Right cardiac atrium (tissue), 5 donors: ENCODE measurements around the gene POLQ. TPM values are rescaled to one million over a fixed set of nuclear protein-coding genes. Genes with fewer than 3 reads are reported as not detected.
A peak's percentile ranks its signal among the peaks of the same experiment; 100 is the strongest.

Experiments used
- ATAC-seq, 2 donors: fragments of 200-7000 bp; cut with Tn5 transposase; one replicate each; pipeline versions ENCODE4 v1.8.0 to v1.9.1; 2020; ENCODE audit warnings: moderate library complexity in 2 of 2, mild to moderate bottlenecking in 1 of 2
- DNase-seq, 3 donors: peaks; one replicate each; pipeline ENCODE4 v3.0.0-alpha.2; 2020
- H3K27ac ChIP-seq: one replicate; pipeline ENCODE4 v1.5.1; 2013; ENCODE audit warnings: mild to moderate bottlenecking, low read length, control low read depth, moderate library complexity
- H3K27me3 ChIP-seq: one replicate; pipeline ENCODE4 v1.6.1; 2013; ENCODE audit not compliant: control insufficient read depth, insufficient read depth
- H3K4me1 ChIP-seq: one replicate; pipeline ENCODE4 v1.6.1; 2013; ENCODE audit warnings: low read length; ENCODE audit not compliant: control insufficient read depth, insufficient read depth
- H3K4me3 ChIP-seq: one replicate; pipeline ENCODE4 v1.5.1; 2013; ENCODE audit warnings: low read length, control low read depth
- H3K9me3 ChIP-seq: one replicate; pipeline ENCODE4 v1.6.1; 2013; ENCODE audit warnings: low read length; ENCODE audit not compliant: control insufficient read depth
- WGBS: extraction: QIAGEN DNeasy Blood & Tissue Kit; methylation state at CpG from one replicate; pipeline ENCODE4 v1.1.7; 2013; 5-methylcytosine and 5-hydroxymethylcytosine counted together
- intact Hi-C, 4 donors: fragments of 100-400 bp; cut with DNase I; formaldehyde crosslinking; loops; one replicate each; pipeline versions ENCODE4 v1.11.0 to v1.14.0; 2022 to 2023
- polyA plus RNA-seq: library from polyadenylated mRNA; stranded (reverse); fragments of 200-250 nt; gene quantifications from one replicate; pipeline ENCODE4 v1.2.3, GENCODE V29; 2013
- total RNA-seq, 4 donors: library from RNA; stranded (reverse); fragmentation: NEBNext Ultra II Directional; extraction: Animal tissue kit (Norgen Biotek cat#: 25700); gene quantifications; one replicate each; pipeline ENCODE4 v1.2.1, GENCODE V29; 2021
- donor health status: healthy with polysubstance abuse.
- donor health status: DM: no; HTN: yes; CAD: no.
- donor health status: DM: no; HTN: no; CAD: no.
- donor health status: DM: no; HTN: yes; CAD: no; lungs with severe emphysema.
- donor health status: DM: yes; HTN: yes; CAD: no.

The POLQ gene
- total and polyA plus RNA-seq, 5 donors, result 0.16 to 0.89 (median 0.68) TPM

GRCh38 chr3:121557426-121557934 is 11.7 kb upstream of the POLQ start:
- intact Hi-C loops, result no loop called here
- ATAC-seq, result no peak
- H3K9me3 ChIP-seq, result no peaks in the 10 kb centered on the region
- no peak overlapping the region for H3K4me3 ChIP-seq
- no peaks in the 10 kb centered on the region for H3K27me3 ChIP-seq
- 93% methylated on average over 5 of the region's 5 CpGs for WGBS
- H3K4me1 ChIP-seq, result no peaks in the 10 kb centered on the region
- DNase-seq, result no peak
- H3K27ac ChIP-seq, result no peak overlapping the region

- intact Hi-C loops, result no loop called here
Observed at GRCh38 chr3:121552797-121553196, 7.0 kb upstream of the POLQ start.

GRCh38 chr3:121552379-121552778 is 6.6 kb upstream of the POLQ start:
- DNase-seq (no peak), ATAC-seq (peak in 1 of 2 donors; percentile 50)
- WGBS, result 36% methylated on average over 4 of the region's 4 CpGs
- Histone ChIP-seq H3K9me3 (no peaks in the 10 kb centered on the region), H3K4me3 (peak overlapping the region; percentile 12), H3K27me3 (no peaks in the 10 kb centered on the region), H3K27ac (no peak overlapping the region), H3K4me1 (no peaks in the 10 kb centered on the region)
- intact Hi-C loops, result no loop called here

More at GRCh38 chr3:121552797-121553196, 7.0 kb upstream of the POLQ start:
- no peaks in the 10 kb centered on the region for H3K27me3 ChIP-seq
- H3K4me3 ChIP-seq, result no peak overlapping the region
- WGBS, result 66% methylated on average over 3 of the region's 3 CpGs
- no peak overlapping the region for H3K27ac ChIP-seq
- no peak for ATAC-seq
- DNase-seq, result no peak
- H3K4me1 ChIP-seq, result no peaks in the 10 kb centered on the region
- H3K9me3 ChIP-seq, result no peaks in the 10 kb centered on the region

- H3K27ac ChIP-seq, result no peak overlapping the region
- no peak for DNase-seq
Observed at GRCh38 chr3:121545049-121545573, 677 bp downstream of the POLQ start.

DNA sequence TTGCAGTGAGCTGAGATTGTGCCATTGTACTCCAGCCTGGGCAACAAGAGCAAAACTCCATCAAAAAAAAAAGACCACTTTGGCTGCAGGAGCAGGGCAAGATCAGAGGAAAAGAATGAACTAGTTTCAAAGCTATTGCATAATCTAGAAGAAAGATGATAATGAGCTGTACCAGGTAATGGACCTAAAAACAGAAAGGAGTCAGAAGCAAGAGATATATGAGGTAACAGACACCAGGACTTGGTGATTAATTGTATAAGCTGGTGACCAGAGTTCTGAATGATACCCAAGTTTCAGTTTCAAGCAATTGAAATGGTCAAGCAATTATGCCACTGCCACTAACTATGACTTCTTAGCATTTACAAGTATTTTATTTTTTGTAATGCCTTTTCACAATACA is 2.9 kb downstream of the POLQ start:
- Histone ChIP-seq H3K4me3 (no peak overlapping the region), H3K27me3 (no peaks in the 10 kb centered on the region), H3K4me1 (no peaks in the 10 kb centered on the region), H3K9me3 (no peaks in the 10 kb centered on the region), H3K27ac (no peak overlapping the region)
- ATAC-seq (no peak), DNase-seq (no peak)
- intact Hi-C loops, result loop anchor here (10.0 kb wide), 2 partner anchors 452 to 712 kb away; no protein-coding TSS in a partner anchor

More at GRCh38 chr3:121545049-121545573, 677 bp downstream of the POLQ start:
- H3K4me1 ChIP-seq, result no peaks in the 10 kb centered on the region
- ATAC-seq, result no peak
- no peaks in the 10 kb centered on the region for H3K27me3 ChIP-seq
- WGBS, result 3% methylated on average over 18 of the region's 18 CpGs
- no peaks in the 10 kb centered on the region for H3K9me3 ChIP-seq
- intact Hi-C loops, result loop anchor here (10.0 kb wide), 2 partner anchors 450 to 710 kb away; no protein-coding TSS in a partner anchor
- H3K4me3 ChIP-seq, result peak overlapping the region; percentile 89

GRCh38 chr3:121531269-121531668 is 14.5 kb downstream of the POLQ start:
- DNase-seq, result no peak
- no peak for ATAC-seq

DNA sequence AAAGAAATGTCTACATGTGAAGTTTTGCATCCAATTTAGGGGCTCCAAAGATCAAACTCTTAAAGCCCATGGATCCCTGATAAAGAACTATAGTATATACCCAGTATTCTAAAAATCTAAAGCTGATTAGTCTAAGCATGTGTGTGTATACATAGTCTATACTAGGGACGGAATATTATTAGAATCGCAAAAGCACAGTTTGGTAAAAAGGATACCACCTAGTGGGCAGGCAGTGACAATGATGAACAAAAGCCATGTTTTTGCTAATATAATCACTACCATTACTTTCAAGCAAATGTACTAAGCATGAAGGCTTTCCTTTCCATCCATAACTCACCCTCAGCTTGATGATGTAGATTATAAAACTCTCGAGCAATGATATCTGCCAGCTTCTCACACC is 16.5 kb downstream of the POLQ start:
- no peaks in the 10 kb centered on the region for H3K9me3 ChIP-seq
- ATAC-seq, result no peak

More at GRCh38 chr3:121531269-121531668, 14.5 kb downstream of the POLQ start:
- Histone ChIP-seq H3K4me1 (no peaks in the 10 kb centered on the region), H3K27ac (no peak overlapping the region), H3K27me3 (no peaks in the 10 kb centered on the region), H3K4me3 (no peak overlapping the region), H3K9me3 (no peaks in the 10 kb centered on the region)
- intact Hi-C loops, result no loop called here

GRCh38 chr3:121520510-121520909 is 25.3 kb downstream of the POLQ start:
- intact Hi-C loops, result no loop called here
- WGBS, result 98% methylated on average over 3 of the region's 3 CpGs
- no peak for ATAC-seq

More for the DNA sequence above, 16.5 kb downstream of the POLQ start:
- WGBS, result 67% methylated on average over 3 of the region's 3 CpGs
- intact Hi-C loops, result no loop called here
- no peak for DNase-seq
- Histone ChIP-seq H3K4me1 (no peaks in the 10 kb centered on the region), H3K27ac (no peak overlapping the region), H3K4me3 (no peak overlapping the region), H3K27me3 (no peaks in the 10 kb centered on the region)

GRCh38 chr3:121517953-121518655 is 27.7 kb downstream of the POLQ start:
- H3K9me3 ChIP-seq, result peaks cover 3% of the 10 kb centered on the region
- no peak overlapping the region for H3K27ac ChIP-seq
- no peaks in the 10 kb centered on the region for H3K27me3 ChIP-seq
- no peak overlapping the region for H3K4me3 ChIP-seq
- DNase-seq (no peak), ATAC-seq (no peak)
- intact Hi-C loops, result no loop called here
- H3K4me1 ChIP-seq, result no peaks in the 10 kb centered on the region
- 71% methylated on average over 5 of the region's 5 CpGs for WGBS

More at GRCh38 chr3:121520510-121520909, 25.3 kb downstream of the POLQ start:
- peaks cover under 1% of the 10 kb centered on the region for H3K9me3 ChIP-seq
- H3K27me3 ChIP-seq, result no peaks in the 10 kb centered on the region
- H3K4me1 ChIP-seq, result no peaks in the 10 kb centered on the region
- no peak overlapping the region for H3K27ac ChIP-seq
- DNase-seq, result no peak
- no peak overlapping the region for H3K4me3 ChIP-seq

DNA sequence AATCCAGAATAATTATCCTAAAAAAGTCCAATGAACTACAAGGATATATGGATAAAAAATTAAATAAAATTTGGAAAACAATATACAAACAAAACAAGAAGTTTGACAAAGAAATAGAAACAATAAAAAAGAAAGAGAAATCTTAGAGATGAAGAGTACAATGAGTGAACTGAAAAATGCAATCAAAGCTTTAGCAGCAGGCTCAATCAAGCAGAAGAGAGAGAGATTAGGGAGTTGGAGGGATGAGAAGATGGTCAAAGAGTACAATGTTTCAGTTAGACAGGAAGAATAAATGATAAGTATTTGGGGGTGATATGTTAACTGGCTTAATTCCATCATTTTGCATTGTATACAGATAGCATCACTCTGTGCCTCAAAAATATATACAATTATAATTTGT is 29.9 kb downstream of the POLQ start:
- Histone ChIP-seq H3K27me3 (no peaks in the 10 kb centered on the region), H3K4me3 (no peak overlapping the region), H3K27ac (no peak overlapping the region), H3K4me1 (no peaks in the 10 kb centered on the region), H3K9me3 (peaks cover 3% of the 10 kb centered on the region)
- DNase-seq (no peak), ATAC-seq (no peak)
- intact Hi-C loops, result no loop called here

DNA sequence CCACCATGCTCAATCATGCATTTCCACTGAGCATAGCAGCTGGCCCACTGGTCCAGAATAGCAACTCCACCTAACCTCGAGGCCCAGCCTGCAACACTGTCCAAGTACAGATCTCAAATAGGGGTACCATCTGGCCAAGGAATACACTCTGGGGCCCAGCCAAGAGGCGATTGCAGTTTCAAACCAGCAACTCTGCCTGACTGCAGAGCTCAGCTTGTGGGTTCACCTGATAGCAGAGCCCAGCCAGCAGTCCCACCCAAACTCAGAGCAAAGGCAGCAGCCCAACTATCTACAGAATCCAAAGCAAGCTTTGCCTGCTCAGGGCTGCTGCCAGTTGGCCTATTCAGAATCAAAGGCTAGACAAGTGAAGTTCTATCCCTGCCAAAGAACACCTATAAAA is 30.5 kb downstream of the POLQ start:
- H3K4me1 ChIP-seq, result no peaks in the 10 kb centered on the region
- intact Hi-C loops, result no loop called here
- DNase-seq (no peak), ATAC-seq (no peak)
- no peak overlapping the region for H3K27ac ChIP-seq
- 74% methylated on average over 2 of the region's 2 CpGs for WGBS
- H3K4me3 ChIP-seq, result no peak overlapping the region
- H3K9me3 ChIP-seq, result peaks cover 3% of the 10 kb centered on the region
- H3K27me3 ChIP-seq, result no peaks in the 10 kb centered on the region
